HG03439 (cell line): ENCODE results near the gene POU5F1.

Experiments
- ATAC-seq: cut with Tn5 transposase; IDR thresholded peaks from one replicate; pipeline ENCODE4 v1.9.1; 2021; ENCODE audit warnings: mild to moderate bottlenecking, moderate library complexity; ENCODE audit not compliant: unreplicated experiment

Gene POU5F1

GRCh38 chr6:31144296-31144969 is 26.0 kb downstream of the POU5F1 start:
- no peak for ATAC-seq

- no peak for ATAC-seq
Observed at GRCh38 chr6:31143148-31143547, 27.3 kb downstream of the POU5F1 start.

- ATAC-seq, result no peak
Observed at GRCh38 chr6:31142361-31142761, 28.1 kb downstream of the POU5F1 start.

- no peak for ATAC-seq
Observed at GRCh38 chr6:31140643-31141042, 29.8 kb downstream of the POU5F1 start.

- ATAC-seq, result no peak
Observed at GRCh38 chr6:31139599-31139998, 30.9 kb downstream of the POU5F1 start.

GRCh38 chr6:31138982-31139381 is 31.5 kb downstream of the POU5F1 start, which contains the start of gene PSORS1C2:
Gene PSORS1C2 (minus strand): TSS chr6:31139066. CDS start chr6:31139026, 40 bp downstream.
- ATAC-seq, result no peak

GRCh38 chr6:31135710-31136109 is 34.8 kb downstream of the POU5F1 start:
- ATAC-seq, result no peak

- no peak for ATAC-seq
Observed at GRCh38 chr6:31132806-31133205, 37.7 kb downstream of the POU5F1 start.

- no peak for ATAC-seq
Observed at GRCh38 chr6:31131595-31131994, 38.9 kb downstream of the POU5F1 start.

- ATAC-seq, result no peak
Observed at GRCh38 chr6:31130751-31131150, 39.7 kb downstream of the POU5F1 start.

- no peak for ATAC-seq
Observed at GRCh38 chr6:31129130-31129529, 41.4 kb downstream of the POU5F1 start.

- no peak for ATAC-seq
Observed at GRCh38 chr6:31128093-31128676, 42.3 kb downstream of the POU5F1 start.

GRCh38 chr6:31126396-31127175 is 43.9 kb downstream of the POU5F1 start:
- ATAC-seq, result no peak

GRCh38 chr6:31125586-31126363 is 44.7 kb downstream of the POU5F1 start:
- ATAC-seq, result no peak

GRCh38 chr6:31125162-31125561 is 45.3 kb downstream of the POU5F1 start:
- ATAC-seq, result no peak

- no peak for ATAC-seq
Observed at GRCh38 chr6:31122791-31123706, 47.4 kb downstream of the POU5F1 start.

- no peak for ATAC-seq
Observed at GRCh38 chr6:31121131-31121790, 49.2 kb downstream of the POU5F1 start.

GRCh38 chr6:31120151-31120915 is 50.1 kb downstream of the POU5F1 start, which contains the start of gene CDSN:
Gene CDSN (minus strand): TSS chr6:31120446. CDS start chr6:31120419, 27 bp downstream.
- no peak for ATAC-seq

- ATAC-seq, result no peak
Observed at GRCh38 chr6:31118178-31118577, 52.3 kb downstream of the POU5F1 start.
